GM12892 (cell line): Measurements from ENCODE around the gene PROKR1.
A peak's percentile ranks its signal among the peaks of the same experiment; 100 is the strongest.
"Not testable (repeated sequence)": the region's sequence is repeated elsewhere in the genome, so short reads cannot be mapped to it uniquely, and the experiment has no call there.

Experiments
- DNase-seq: peaks from one replicate; pipeline ENCODE4 v3.0.0; 2011; ENCODE audit not compliant: insufficient read length
- FAIRE-seq: peaks from 2 replicates; lab custom pipeline; 2011; peaks lifted over from hg19 to GRCh38; lab: Jason Lieb, UNC
- POLR2A ChIP-seq: IDR thresholded peaks from 2 replicates; pipeline ENCODE4 v1.6.1; 2011; ENCODE audit warnings: low read depth, low read length, control low read depth
- POLR2AphosphoS5 ChIP-seq: IDR thresholded peaks from 2 replicates; pipeline ENCODE4 v1.6.1; 2011; ENCODE audit warnings: low read depth, low read length, control low read depth
- TAF1 ChIP-seq: IDR thresholded peaks from 2 replicates; pipeline ENCODE4 v1.6.1; 2011; ENCODE audit warnings: low read depth, mild to moderate bottlenecking, control low read depth, low read length, borderline replicate concordance

PROKR1 gene

DNA sequence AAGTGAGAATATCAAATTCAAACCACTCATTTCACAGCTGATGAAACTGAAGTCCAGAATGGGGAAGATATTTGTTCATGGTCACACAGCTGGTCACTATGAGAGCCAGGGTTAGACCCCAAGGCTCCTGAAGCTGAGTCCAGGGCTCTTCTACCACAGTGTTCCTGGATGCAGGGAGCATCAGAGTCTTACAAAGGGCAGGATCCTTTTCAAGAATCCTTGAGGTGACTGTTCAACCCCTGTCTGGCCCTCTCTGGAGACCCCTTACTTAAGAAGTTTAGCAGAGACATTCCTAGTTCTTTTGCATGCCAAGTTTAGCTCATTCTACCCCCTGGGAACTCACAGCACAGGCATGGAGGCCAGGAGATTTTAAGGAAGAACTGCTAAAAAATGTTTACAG is 15.7 kb downstream of the PROKR1 start:
- TF ChIP-seq POLR2AphosphoS5 (no peak), POLR2A (no peak), TAF1 (no peak)
- DNase-seq (no peak), FAIRE-seq (no peak)

- DNase-seq: no peak
- no peak for FAIRE-seq
These were observed 17.3 kb downstream of the PROKR1 start for GRCh38 chr2:68660658-68661057.

GRCh38 chr2:68662466-68662865 is 19.1 kb downstream of the PROKR1 start:
- FAIRE-seq (no peak), DNase-seq (no peak)
- no peak for TF ChIP-seq TAF1
- no peak for TF ChIP-seq POLR2AphosphoS5
- no peak for TF ChIP-seq POLR2A

More at GRCh38 chr2:68660658-68661057, 17.3 kb downstream of the PROKR1 start:
- TF ChIP-seq POLR2A (no peak), POLR2AphosphoS5 (no peak), TAF1 (no peak)

DNA sequence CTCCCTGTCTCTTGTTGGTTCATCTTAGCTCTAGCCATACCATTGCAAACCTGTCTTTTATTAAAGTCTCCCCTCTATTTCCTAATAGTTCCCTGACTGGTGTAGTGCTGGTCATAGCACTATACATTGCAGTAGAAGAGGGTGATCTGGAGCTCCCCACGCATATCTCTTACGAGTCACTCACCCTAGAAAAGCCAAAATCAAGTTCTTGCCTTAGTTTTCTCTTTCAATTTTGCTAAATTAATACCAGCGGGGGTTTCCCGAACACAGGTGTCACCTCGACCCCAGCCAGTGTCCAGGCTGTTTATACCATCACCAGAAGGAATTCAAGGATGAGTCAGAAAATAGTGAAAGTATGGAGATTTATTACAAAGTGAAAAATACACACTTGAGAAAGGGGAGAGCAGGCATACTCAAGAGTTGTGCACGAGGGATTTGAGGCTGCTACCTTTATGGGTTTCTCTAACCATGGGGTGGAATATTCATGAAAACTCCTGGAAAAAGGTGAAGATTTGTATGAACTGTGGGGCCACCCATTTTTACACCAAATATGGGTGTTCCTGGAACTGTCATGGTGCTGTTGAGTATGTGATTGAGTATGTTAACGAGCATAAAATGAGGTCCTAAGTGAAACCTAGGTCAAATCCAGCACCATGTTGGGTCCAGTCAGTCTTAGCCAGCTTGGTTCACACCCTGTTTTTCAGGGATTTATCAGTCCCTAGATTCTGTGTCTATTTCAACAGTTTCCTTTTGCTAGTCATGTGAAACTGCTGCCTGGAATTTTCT is 20.2 kb downstream of the PROKR1 start:
- no peak for FAIRE-seq
- DNase-seq: no peak
- TF ChIP-seq TAF1 (no peak), POLR2A (no peak), POLR2AphosphoS5 (no peak)

DNA sequence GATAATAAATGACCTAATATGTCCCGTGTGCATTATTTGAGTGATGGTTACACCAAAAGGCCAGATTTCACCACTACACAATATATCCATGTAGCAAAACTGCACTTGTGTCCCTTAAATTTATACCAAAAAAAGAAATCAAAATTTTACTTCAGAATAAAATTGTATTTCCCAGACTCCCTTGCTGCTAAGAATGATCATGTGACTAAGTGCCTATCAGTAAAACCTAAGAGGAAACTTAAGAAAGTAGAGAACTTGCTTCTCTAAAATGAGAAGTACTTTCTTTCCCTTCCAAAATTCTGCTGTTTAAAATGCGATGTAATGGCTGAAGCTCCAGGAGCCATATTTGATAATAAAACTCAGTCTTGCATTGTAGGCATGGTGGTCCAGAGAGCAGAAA is 24.0 kb downstream of the PROKR1 start:
- FAIRE-seq: no peak
- DNase-seq: no peak
- TF ChIP-seq TAF1: no peak
- no peak for TF ChIP-seq POLR2A
- TF ChIP-seq POLR2AphosphoS5: no peak

DNA sequence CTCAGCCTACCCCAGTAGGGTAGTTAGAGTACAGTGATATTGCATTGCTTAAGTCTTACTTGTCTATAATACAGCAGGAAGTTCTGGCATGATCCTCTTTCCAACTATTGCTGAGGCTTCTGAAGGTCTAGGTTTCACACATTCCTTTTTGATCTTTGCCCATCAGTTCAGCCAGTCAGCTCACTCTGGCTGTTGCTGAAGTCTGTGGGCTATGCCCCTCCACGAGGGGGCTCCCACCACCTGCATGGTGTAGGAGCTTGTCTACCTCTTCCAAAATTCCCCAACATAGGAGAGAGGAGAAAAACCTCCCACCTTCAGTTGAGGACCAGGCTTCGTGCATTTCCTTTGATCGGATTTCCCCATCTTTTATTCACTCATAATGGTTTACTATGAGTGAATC is 26.3 kb downstream of the PROKR1 start:
- TF ChIP-seq POLR2AphosphoS5: no peak
- no peak for TF ChIP-seq POLR2A
- TF ChIP-seq TAF1: no peak
- DNase-seq (no peak), FAIRE-seq (no peak)

DNA sequence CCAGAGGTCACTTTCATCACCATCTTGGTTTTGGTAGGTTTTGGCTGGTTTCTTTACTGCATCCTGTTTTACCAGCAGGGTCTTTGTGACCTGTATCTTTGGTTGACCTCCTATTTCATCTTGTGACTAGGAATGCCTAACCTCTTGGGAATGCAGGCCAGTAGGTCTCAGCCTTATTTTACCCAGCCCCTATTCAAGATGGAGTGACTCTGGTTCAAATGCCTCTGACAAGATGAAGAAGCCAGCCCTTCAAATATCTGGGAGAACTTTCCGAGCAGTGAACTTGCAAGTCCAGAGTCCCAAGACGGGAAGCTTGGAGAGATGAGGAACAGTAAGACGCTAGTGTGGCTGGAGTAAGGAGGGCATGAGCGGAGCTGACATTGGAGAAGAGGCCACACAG is 28.6 kb downstream of the PROKR1 start:
- peak; percentile 21 for FAIRE-seq
- TF ChIP-seq POLR2AphosphoS5 (no peak), POLR2A (no peak), TAF1 (no peak)
- DNase-seq: no peak

DNA sequence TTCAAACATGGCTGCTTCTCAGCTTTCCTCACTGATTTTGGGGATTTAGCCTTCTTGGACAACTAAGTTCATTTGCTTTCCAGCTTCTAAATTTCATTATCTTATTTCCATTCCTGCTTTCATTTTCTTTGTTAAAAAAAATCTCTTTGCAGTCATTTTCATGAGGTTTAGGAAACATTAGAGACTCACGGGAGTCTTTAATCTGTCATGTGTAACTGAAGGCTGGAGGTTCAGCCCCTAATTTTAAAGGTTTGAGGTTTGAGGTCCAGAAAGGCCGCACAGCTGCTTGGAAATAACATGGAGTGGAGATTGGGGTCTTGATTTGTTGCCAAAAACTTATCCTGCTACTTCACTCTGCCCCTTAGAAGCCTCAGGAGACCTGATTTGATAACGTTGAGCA is 30.3 kb downstream of the PROKR1 start:
- FAIRE-seq (no peak), DNase-seq (no peak)
- no peak for TF ChIP-seq POLR2A
- TF ChIP-seq POLR2AphosphoS5: no peak
- no peak for TF ChIP-seq TAF1

GRCh38 chr2:68675470-68675869 is 32.1 kb downstream of the PROKR1 start:
- FAIRE-seq: no peak
- TF ChIP-seq POLR2AphosphoS5 (no peak), POLR2A (no peak), TAF1 (no peak)
- no peak for DNase-seq

DNA sequence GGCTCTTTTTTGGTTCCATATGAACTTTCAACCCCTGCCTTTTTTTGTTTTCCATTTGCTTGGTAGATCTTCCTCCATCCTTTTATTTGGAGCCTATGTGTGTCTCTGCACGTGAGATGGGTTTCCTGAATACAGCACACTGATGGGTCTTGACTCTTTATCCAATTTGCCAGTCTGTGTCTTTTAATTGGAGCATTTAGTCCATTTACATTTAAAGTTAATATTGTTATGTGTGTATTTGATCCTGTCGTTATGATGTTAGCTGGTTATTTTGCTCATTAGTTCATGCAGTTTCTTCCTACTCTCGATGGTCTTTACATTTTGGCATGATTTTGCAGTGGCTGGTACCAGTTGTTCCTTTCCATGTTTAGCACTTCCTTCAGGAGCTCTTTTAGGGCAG is 34.5 kb downstream of the PROKR1 start:
- not testable (repeated sequence) for DNase-seq, FAIRE-seq

- not testable (repeated sequence) for DNase-seq, FAIRE-seq
These were observed 36.0 kb downstream of the PROKR1 start for GRCh38 chr2:68679166-68679916.

GRCh38 chr2:68679917-68680267 is 36.5 kb downstream of the PROKR1 start:
- DNase-seq, FAIRE-seq: not testable (repeated sequence)
